D721Med (cell line): ENCODE data around the gene RHEB.

Experiments used
- DNase-seq: peaks from one replicate; pipeline ENCODE4 v3.0.0; 2011; ENCODE audit warnings: low spot score; ENCODE audit not compliant: insufficient read length
- FAIRE-seq: peaks from 2 replicates; lab custom pipeline; 2011; peaks lifted over from hg19 to GRCh38; lab: Jason Lieb, UNC
- CTCF ChIP-seq: IDR thresholded peaks from 2 replicates; pipeline ENCODE4 v1.5.1; 2012; ENCODE audit warnings: mild to moderate bottlenecking, control low read depth; ENCODE audit not compliant: insufficient read depth; ENCODE audit errors: missing control alignments

Gene RHEB

GRCh38 chr7:151453326-151453791 lies 66.3 kb downstream of the RHEB start:
- no peak for TF ChIP-seq CTCF
- FAIRE-seq (no peak), DNase-seq (no peak)

GRCh38 chr7:151452680-151453325 lies 66.9 kb downstream of the RHEB start:
- FAIRE-seq, result no peak
- no peak for TF ChIP-seq CTCF
- no peak for DNase-seq

GRCh38 chr7:151451626-151452571 lies 67.8 kb downstream of the RHEB start:
- no peak for DNase-seq
- no peak for TF ChIP-seq CTCF
- FAIRE-seq, result no peak

GRCh38 chr7:151451156-151451555 lies 68.5 kb downstream of the RHEB start:
- no peak for DNase-seq
- no peak for TF ChIP-seq CTCF
- no peak for FAIRE-seq

- DNase-seq, result no peak
- TF ChIP-seq CTCF, result no peak
- FAIRE-seq, result no peak
Observed at GRCh38 chr7:151449990-151450389, 69.7 kb downstream of the RHEB start.

- peak; percentile 83 for TF ChIP-seq CTCF
- DNase-seq (peak; percentile 88), FAIRE-seq (no peak)
Observed at GRCh38 chr7:151448261-151449252, 71.1 kb downstream of the RHEB start.
